Measurements from ENCODE around the gene ZBTB46.

The ZBTB46 gene

GRCh38 chr20:63774306-63774705, 56.8 kb downstream of the ZBTB46 start:
- FAIRE-seq: no peak
- no peak for DNase-seq (ENCODE audit: insufficient read length, low spot score)
- no peak for TF ChIP-seq CTCF (IDR thresholded peaks at IDR 0.05; ENCODE audit: insufficient read depth, missing control alignments)

GRCh38 chr20:63773571-63774241, 57.4 kb downstream of the ZBTB46 start:
- no peak for TF ChIP-seq CTCF (IDR thresholded peaks at IDR 0.05; ENCODE audit: insufficient read depth, missing control alignments)
- FAIRE-seq: no peak
- DNase-seq (ENCODE audit: insufficient read length, low spot score): no peak

- DNase-seq (ENCODE audit: insufficient read length, low spot score) (no peak), FAIRE-seq (no peak)
- TF ChIP-seq CTCF (IDR thresholded peaks at IDR 0.05; ENCODE audit: insufficient read depth, missing control alignments): no peak
Measured at GRCh38 chr20:63772781-63773518, 58.1 kb downstream of the ZBTB46 start.

GRCh38 chr20:63771046-63771707, 59.9 kb downstream of the ZBTB46 start:
- FAIRE-seq: no peak
- no peak for TF ChIP-seq CTCF (IDR thresholded peaks at IDR 0.05; ENCODE audit: insufficient read depth, missing control alignments)
- DNase-seq (ENCODE audit: insufficient read length, low spot score): no peak

GRCh38 chr20:63769891-63770474, 61.1 kb downstream of the ZBTB46 start:
- TF ChIP-seq CTCF (IDR thresholded peaks at IDR 0.05; ENCODE audit: insufficient read depth, missing control alignments): no peak
- no peak for DNase-seq (ENCODE audit: insufficient read length, low spot score)
- no peak for FAIRE-seq

GRCh38 chr20:63768591-63769515, 62.2 kb downstream of the ZBTB46 start:
- DNase-seq (ENCODE audit: insufficient read length, low spot score): no peak
- no peak for TF ChIP-seq CTCF (IDR thresholded peaks at IDR 0.05; ENCODE audit: insufficient read depth, missing control alignments)
- FAIRE-seq: no peak
